BJ (cell line): ENCODE results near the gene HIVEP2. TPM values are rescaled to one million over a fixed set of nuclear protein-coding genes. Genes with fewer than 3 reads are reported as not detected.

ENCODE experiments used
- CTCF ChIA-PET: fragments of 350-600 bp; formaldehyde crosslinking; extraction: SDS; loops from one replicate; lab custom pipeline; 2021; ENCODE audit warnings: antibody characterized with exemption, inconsistent platforms; lab: Yijun Ruan, JAX
- POLR2A ChIA-PET: fragments of 300-600 bp; sonication (Branson Sonifier 250); formaldehyde crosslinking; extraction: SDS; loops from one replicate; lab custom pipeline; 2021; ENCODE audit warnings: antibody characterized with exemption; lab: Charles Lee
- DNase-seq: peaks from one replicate; pipeline ENCODE4 v3.0.0-alpha.2; 2011; ENCODE audit warnings: low read depth
- H3K27me3 ChIP-seq: 2 replicates; pipeline ENCODE4 v1.6.0; 2011; ENCODE audit warnings: low read length; ENCODE audit not compliant: control insufficient read depth, insufficient read depth
- H3K36me3 ChIP-seq: 2 replicates; pipeline ENCODE4 v1.5.1; 2011; ENCODE audit warnings: low read length; ENCODE audit not compliant: control insufficient read depth, insufficient read depth
- H3K4me3 ChIP-seq: 2 replicates; pipeline ENCODE4 v1.5.1; 2011; ENCODE audit warnings: low read depth, mild to moderate bottlenecking, control low read depth, low read length
- CTCF ChIP-seq: IDR thresholded peaks from 2 replicates; pipeline ENCODE4 v1.5.1; 2011; ENCODE audit warnings: low read depth, mild to moderate bottlenecking, control low read depth, inconsistent platforms, low read length, moderate library complexity; ENCODE audit not compliant: insufficient read depth
- polyA plus RNA-seq: library from polyadenylated mRNA; depleted of rRNA; stranded (reverse); fragments of >200 nt; gene quantifications from 2 replicates; pipeline ENCODE4 v1.2.3, GENCODE V29; 2011

The HIVEP2 gene
- polyA plus RNA-seq, 1 experiment = 3.7 TPM

GRCh38 chr6:142821164-142821716, 123.7 kb downstream of the HIVEP2 start:
- TF ChIP-seq CTCF = no peak
- Histone ChIP-seq H3K27me3 (no peaks in the 10 kb centered on the region), H3K4me3 (no peak overlapping the region), H3K36me3 (no peaks in the 10 kb centered on the region)
- no peak for DNase-seq
- POLR2A ChIA-PET = no interaction called here
- CTCF ChIA-PET = interaction anchor here (1.3 kb wide), 1 partner anchor 10 kb away, joined by 5 read pairs; no protein-coding TSS in a partner anchor

- Histone ChIP-seq H3K27me3 (no peaks in the 10 kb centered on the region), H3K36me3 (no peaks in the 10 kb centered on the region), H3K4me3 (no peak overlapping the region)
- TF ChIP-seq CTCF = no peak
- POLR2A ChIA-PET = no interaction called here
- no peak for DNase-seq
- CTCF ChIA-PET = interaction anchor here (0.6 to 1.3 kb wide), 3 partner anchors 10 to 93 kb away, joined by 5 read pairs; no protein-coding TSS in a partner anchor
Measured at GRCh38 chr6:142820338-142821051, 124.5 kb downstream of the HIVEP2 start.

- CTCF ChIA-PET = interaction anchor here (1.3 kb wide), 2 partner anchors 9 to 34 kb away, joined by 5 read pairs; no protein-coding TSS in a partner anchor
- Histone ChIP-seq H3K36me3 (no peaks in the 10 kb centered on the region), H3K27me3 (no peaks in the 10 kb centered on the region), H3K4me3 (no peak overlapping the region)
- DNase-seq = no peak
- TF ChIP-seq CTCF = no peak
- POLR2A ChIA-PET = no interaction called here
Measured at GRCh38 chr6:142819603-142820337, 125.2 kb downstream of the HIVEP2 start.

GRCh38 chr6:142816486-142816885, 128.5 kb downstream of the HIVEP2 start:
- Histone ChIP-seq H3K4me3 (no peak overlapping the region), H3K36me3 (no peaks in the 10 kb centered on the region), H3K27me3 (no peaks in the 10 kb centered on the region)
- ChIA-PET POLR2A (interaction anchor here (0.6 kb wide), 1 partner anchor 730 kb away, joined by 4 read pairs; no protein-coding TSS in a partner anchor), CTCF (no interaction called here)
- no peak for TF ChIP-seq CTCF
- DNase-seq = no peak

- H3K4me3 ChIP-seq = no peak overlapping the region
- H3K27me3 ChIP-seq = no peaks in the 10 kb centered on the region
- H3K36me3 ChIP-seq = no peaks in the 10 kb centered on the region
- ChIA-PET POLR2A (no interaction called here), CTCF (no interaction called here)
- DNase-seq = no peak
- TF ChIP-seq CTCF = no peak
Measured at GRCh38 chr6:142816031-142816430, 128.9 kb downstream of the HIVEP2 start.
